Calu3 (cell line): Measurements from ENCODE around the gene GH2. TPM values are rescaled to one million over a fixed set of nuclear protein-coding genes. Genes with fewer than 3 reads are reported as not detected.

Experiments
- BruUV-seq: library from RNA; stranded (reverse); fragments of 400-500 nt; replicated peaks from 2 replicates; lab custom pipeline; 2021; lab: Mats Ljungman, UMichigan
- CTCF ChIA-PET: fragments of 300-600 bp; sonication (Branson Sonifier 250); formaldehyde crosslinking; loops from one replicate; lab custom pipeline; 2022; ENCODE audit warnings: antibody characterized with exemption; lab: Charles Lee
- DNase-seq: peaks from one replicate; pipeline ENCODE4 v3.0.0; 2022
- H3K27ac Mint-ChIP-seq: one replicate; pipeline ENCODE4 v1.8.0; 2022; ENCODE audit warnings: mixed read lengths; ENCODE audit not compliant: unreplicated experiment
- H3K27me3 Mint-ChIP-seq: one replicate; pipeline ENCODE4 v1.8.0; 2022; ENCODE audit warnings: mixed read lengths; ENCODE audit not compliant: unreplicated experiment
- H3K36me3 Mint-ChIP-seq: one replicate; pipeline ENCODE4 v1.8.0; 2022; ENCODE audit warnings: mild to moderate bottlenecking, moderate library complexity, mixed read lengths; ENCODE audit not compliant: insufficient read depth, unreplicated experiment
- H3K4me1 Mint-ChIP-seq: one replicate; pipeline ENCODE4 v1.8.0; 2022; ENCODE audit warnings: mild to moderate bottlenecking, low read depth, mixed read lengths; ENCODE audit not compliant: unreplicated experiment
- H3K4me3 Mint-ChIP-seq: one replicate; pipeline ENCODE4 v1.8.0; 2022; ENCODE audit warnings: mild to moderate bottlenecking, low read depth, moderate library complexity, mixed read lengths; ENCODE audit not compliant: unreplicated experiment
- H3K9me3 Mint-ChIP-seq: one replicate; pipeline ENCODE4 v1.8.0; 2022; ENCODE audit warnings: low read depth, mixed read lengths; ENCODE audit not compliant: unreplicated experiment
- intact Hi-C: fragments of 100-400 bp; cut with micrococcal nuclease; formaldehyde crosslinking; loops from one replicate; pipeline ENCODE4 v1.10.0; 2022; ENCODE audit not compliant: unreplicated experiment
- total RNA-seq: library from RNA; stranded (reverse); gene quantifications from 2 replicates; pipeline ENCODE4 v1.2.3, GENCODE V29; 2022
- TF ChIP-seq, protein P1 (sequence below): fragments of 200-600 bp; IDR thresholded peaks from one replicate; pipeline ENCODE4 v1.8.0; 2022; ENCODE audit warnings: antibody characterized with exemption; ENCODE audit not compliant: unreplicated experiment

Gene GH2
- total RNA-seq, 1 experiment from 2014 or later, result not detected

- CTCF ChIA-PET, result interaction anchor here (0.5 to 1.2 kb wide), 5 partner anchors 11 to 1565 kb away, joined by 3 to 5 read pairs (median 3); no protein-coding TSS in a partner anchor
- intact Hi-C loops, result no loop called here
Measured at GRCh38 chr17:63838631-63839171, 43.0 kb downstream of the GH2 start.

DNA sequence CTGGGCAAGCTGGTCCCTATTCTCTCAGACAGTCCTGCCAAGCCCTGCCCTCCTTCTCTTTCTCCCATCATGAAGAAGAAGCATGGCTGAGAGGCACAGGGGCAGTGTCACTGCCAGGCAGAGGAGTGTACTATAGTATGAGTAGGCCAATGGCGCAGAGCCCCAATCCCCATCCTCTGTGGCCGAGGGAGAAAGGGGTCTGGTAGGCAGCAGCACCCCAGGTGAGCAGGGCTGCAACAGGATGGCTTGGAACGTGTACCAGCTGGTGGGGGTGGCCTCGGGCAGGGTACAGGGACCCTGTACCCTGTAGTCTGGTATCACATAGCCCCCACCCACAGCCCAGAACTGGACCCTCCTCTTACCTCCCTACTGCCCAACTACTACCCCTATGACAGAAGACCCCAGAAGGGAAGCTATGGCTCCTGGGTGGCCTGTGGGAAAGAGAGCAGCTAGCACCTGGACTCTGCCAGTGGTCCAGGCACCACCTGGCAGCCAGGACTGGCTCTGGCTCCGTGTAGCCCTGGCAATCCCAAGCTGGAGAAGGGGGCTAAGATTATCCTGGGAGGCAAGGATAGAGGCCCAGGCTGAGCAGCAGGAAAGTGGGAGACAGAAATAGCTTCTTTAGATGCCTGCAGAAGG, 43.7 kb downstream of the GH2 start:
- no peak overlapping the region for H3K4me3 Mint-ChIP-seq
- H3K36me3 Mint-ChIP-seq, result peaks cover 36% of the 10 kb centered on the region
- intact Hi-C loops, result no loop called here

More at GRCh38 chr17:63838631-63839171, 43.0 kb downstream of the GH2 start:
- Mint-ChIP-seq H3K4me3 (no peak overlapping the region), H3K27me3 (no peaks in the 10 kb centered on the region), H3K27ac (no peak overlapping the region), H3K4me1 (peaks cover 22% of the 10 kb centered on the region), H3K36me3 (peaks cover 42% of the 10 kb centered on the region), H3K9me3 (no peaks in the 10 kb centered on the region)
- no TSS peak for BruUV-seq
- TF ChIP-seq, protein P1, sequence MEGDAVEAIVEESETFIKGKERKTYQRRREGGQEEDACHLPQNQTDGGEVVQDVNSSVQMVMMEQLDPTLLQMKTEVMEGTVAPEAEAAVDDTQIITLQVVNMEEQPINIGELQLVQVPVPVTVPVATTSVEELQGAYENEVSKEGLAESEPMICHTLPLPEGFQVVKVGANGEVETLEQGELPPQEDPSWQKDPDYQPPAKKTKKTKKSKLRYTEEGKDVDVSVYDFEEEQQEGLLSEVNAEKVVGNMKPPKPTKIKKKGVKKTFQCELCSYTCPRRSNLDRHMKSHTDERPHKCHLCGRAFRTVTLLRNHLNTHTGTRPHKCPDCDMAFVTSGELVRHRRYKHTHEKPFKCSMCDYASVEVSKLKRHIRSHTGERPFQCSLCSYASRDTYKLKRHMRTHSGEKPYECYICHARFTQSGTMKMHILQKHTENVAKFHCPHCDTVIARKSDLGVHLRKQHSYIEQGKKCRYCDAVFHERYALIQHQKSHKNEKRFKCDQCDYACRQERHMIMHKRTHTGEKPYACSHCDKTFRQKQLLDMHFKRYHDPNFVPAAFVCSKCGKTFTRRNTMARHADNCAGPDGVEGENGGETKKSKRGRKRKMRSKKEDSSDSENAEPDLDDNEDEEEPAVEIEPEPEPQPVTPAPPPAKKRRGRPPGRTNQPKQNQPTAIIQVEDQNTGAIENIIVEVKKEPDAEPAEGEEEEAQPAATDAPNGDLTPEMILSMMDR, result no peak
- peak; percentile 51 for DNase-seq

GRCh38 chr17:63837480-63837879, 44.3 kb downstream of the GH2 start:
- CTCF ChIA-PET, result no interaction called here
- H3K27ac Mint-ChIP-seq, result no peak overlapping the region
- no peaks in the 10 kb centered on the region for H3K9me3 Mint-ChIP-seq
- H3K27me3 Mint-ChIP-seq, result no peaks in the 10 kb centered on the region
- BruUV-seq, result no TSS peak
- peaks cover 31% of the 10 kb centered on the region for H3K36me3 Mint-ChIP-seq
- TF ChIP-seq, protein P1, result no peak
- H3K4me1 Mint-ChIP-seq, result peaks cover 22% of the 10 kb centered on the region
- no peak overlapping the region for H3K4me3 Mint-ChIP-seq
- intact Hi-C loops, result no loop called here
- DNase-seq, result no peak

More for the DNA sequence above, 43.7 kb downstream of the GH2 start:
- Mint-ChIP-seq H3K4me1 (peaks cover 22% of the 10 kb centered on the region), H3K27ac (no peak overlapping the region), H3K27me3 (no peaks in the 10 kb centered on the region), H3K9me3 (no peaks in the 10 kb centered on the region)
- no peak for DNase-seq
- CTCF ChIA-PET, result interaction anchor here (0.5 to 1.2 kb wide), 3 partner anchors 10 to 1011 kb away, joined by 3 to 5 read pairs (median 3); no protein-coding TSS in a partner anchor
- TF ChIP-seq, protein P1, result no peak
- no TSS peak for BruUV-seq

DNA sequence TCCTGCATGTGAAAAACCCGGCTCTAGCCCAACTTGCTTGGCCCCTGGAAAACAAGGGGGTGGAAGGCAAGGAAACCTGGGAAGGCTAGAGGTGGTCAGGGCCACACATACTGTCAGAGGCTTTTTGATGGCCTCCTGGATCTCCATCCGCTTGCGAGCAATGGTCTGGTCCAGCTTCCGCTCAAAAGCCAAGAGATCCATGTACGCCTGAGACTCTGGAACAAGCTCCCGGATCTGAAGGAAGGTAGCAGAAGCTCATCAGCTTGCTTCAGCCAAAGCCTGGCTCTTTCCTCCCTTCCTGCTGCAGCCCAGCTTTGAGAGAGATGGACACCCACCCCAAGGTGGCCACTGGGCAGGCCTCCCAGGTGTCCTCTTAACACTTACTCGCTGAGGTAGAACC, 44.9 kb downstream of the GH2 start:
- Mint-ChIP-seq H3K4me1 (peaks cover 22% of the 10 kb centered on the region), H3K27me3 (no peaks in the 10 kb centered on the region), H3K9me3 (no peaks in the 10 kb centered on the region), H3K27ac (no peak overlapping the region), H3K36me3 (peaks cover 31% of the 10 kb centered on the region), H3K4me3 (no peak overlapping the region)
- DNase-seq, result no peak
- CTCF ChIA-PET, result no interaction called here
- no TSS peak for BruUV-seq
- intact Hi-C loops, result no loop called here
- TF ChIP-seq, protein P1, result no peak
